ENCODE measurements around the gene HEPHL1.
"Not testable (repeated sequence)": the region's sequence is repeated elsewhere in the genome, so short reads cannot be mapped to it uniquely, and the experiment has no call there.

Gene HEPHL1

GRCh38 chr11:94150704-94151685 is 129.8 kb downstream of the HEPHL1 start:
- DNase-seq (ENCODE audit: low read depth in 3 of 3), result no peak

DNA sequence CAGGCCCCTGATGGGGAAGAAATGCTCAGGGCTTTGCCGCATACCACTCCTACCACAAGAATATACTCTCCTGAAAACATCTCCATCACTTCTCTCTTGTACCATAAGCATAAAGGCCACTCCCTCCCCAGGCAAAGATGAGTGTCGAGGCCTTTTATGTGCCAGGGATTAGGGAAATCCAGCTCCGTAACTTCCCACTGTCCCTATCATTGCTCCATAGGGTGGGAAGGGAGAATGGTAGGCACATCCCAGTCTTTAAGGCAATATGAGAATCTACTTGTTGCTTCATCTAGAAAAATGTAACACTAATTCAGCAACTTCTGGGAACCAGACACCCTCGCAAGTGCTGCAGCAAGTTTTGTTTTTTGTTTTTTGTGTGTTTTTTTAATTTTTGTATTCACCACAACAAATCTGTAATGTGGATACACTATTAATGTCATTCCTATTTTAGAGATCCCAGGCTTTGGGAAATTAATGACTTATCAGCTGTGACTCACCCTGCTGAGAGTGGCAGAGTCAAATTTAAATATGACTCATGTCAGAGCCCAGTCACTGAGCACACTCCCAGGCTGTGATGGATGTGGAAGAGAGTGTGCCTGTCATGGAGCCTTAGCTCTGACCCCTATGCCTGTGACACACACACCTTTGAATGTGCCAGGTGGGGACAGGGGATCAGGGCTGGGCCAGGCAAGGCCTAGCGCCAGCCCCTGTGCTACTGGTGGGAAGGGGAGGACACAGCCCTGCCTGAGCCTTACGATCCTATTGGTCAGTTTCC is 130.9 kb downstream of the HEPHL1 start:
- no peak for DNase-seq (ENCODE audit: low read depth in 3 of 3)

GRCh38 chr11:94152678-94153065 is 131.5 kb downstream of the HEPHL1 start:
- DNase-seq (ENCODE audit: low read depth in 3 of 3), result no peak

GRCh38 chr11:94153320-94153719 is 132.2 kb downstream of the HEPHL1 start:
- DNase-seq (ENCODE audit: low read depth in 3 of 3), result no peak

DNA sequence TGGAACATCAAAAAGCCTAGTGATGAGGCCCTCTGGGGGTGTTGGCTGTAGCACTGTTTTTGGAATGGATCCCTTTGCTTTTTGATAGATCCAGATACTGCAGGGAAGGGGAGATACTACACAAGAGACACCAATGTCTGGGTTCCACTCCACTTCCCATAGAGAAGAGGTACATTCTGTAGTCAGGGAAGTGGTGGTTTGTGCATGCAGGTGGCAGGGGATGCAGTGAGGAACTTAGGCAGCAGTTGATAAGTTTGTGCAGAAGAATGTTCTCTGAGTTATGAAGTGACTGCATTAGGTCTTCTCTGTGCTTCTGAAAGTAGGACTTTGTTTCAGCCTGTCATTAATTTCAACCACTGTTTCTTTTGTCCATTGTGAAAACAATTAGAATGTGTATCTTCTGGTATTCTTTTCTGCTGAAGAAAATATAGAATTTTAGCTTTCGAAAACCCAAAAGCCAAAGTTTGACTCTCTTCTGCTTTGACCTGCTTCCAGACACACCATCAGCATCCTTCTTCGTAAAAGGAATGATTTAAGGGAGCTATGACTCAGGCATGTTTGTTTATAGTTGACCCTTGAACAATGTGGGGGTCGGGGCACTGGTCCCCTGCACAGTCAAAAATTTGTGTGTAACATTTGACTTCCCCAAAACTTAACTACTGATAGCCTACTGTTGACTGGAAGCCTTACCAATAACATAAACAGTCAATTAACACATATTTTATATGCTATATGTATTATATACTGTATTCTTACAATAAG is 133.1 kb downstream of the HEPHL1 start:
- no peak for DNase-seq (ENCODE audit: low read depth in 3 of 3)

DNA sequence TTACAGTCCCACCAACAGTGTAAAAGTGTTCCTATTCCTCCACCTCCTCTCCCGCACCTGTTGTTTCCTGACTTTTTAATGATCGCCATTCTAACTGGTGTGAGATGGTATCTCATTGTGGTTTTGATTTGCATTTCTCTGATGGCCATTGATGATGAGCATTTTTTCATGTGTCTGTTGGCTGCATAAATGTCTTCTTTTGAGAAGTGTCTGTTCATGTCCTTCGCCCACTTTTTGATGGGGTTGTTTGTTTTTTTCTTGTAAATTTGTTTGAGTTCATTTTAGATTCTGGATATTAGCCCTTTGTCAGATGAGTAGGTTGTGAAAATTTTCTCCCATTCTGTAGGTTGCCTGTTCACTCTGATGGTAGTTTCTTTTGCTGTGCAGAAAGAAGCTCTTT is 136.2 kb downstream of the HEPHL1 start:
- not testable (repeated sequence) for DNase-seq (ENCODE audit: low read depth in 3 of 3)
